Progenitor cell of endocrine pancreas (in vitro differentiated cells): ENCODE data around the gene EGFR. TPM values are rescaled to one million over a fixed set of nuclear protein-coding genes. Genes with fewer than 3 reads are reported as not detected.

Source experiments
- DNase-seq: peaks from one replicate; pipeline ENCODE4 v3.0.0; 2021; ENCODE audit warnings: low spot score; ENCODE audit not compliant: unreplicated experiment
- H3K27ac Mint-ChIP-seq: 2 replicates; pipeline ENCODE4 v1.8.0; 2021; ENCODE audit warnings: mild to moderate bottlenecking, moderate library complexity, mixed read lengths
- H3K27me3 Mint-ChIP-seq: 2 replicates; pipeline ENCODE4 v1.8.0; 2021; ENCODE audit warnings: mixed read lengths
- H3K36me3 Mint-ChIP-seq: 2 replicates; pipeline ENCODE4 v1.8.0; 2022; ENCODE audit warnings: mixed read lengths; ENCODE audit not compliant: insufficient read depth
- H3K4me1 Mint-ChIP-seq: 2 replicates; pipeline ENCODE4 v1.8.0; 2021; ENCODE audit warnings: low read depth, mixed read lengths
- H3K4me3 Mint-ChIP-seq: 2 replicates; pipeline ENCODE4 v1.8.0; 2021; ENCODE audit warnings: low read depth, mild to moderate bottlenecking, moderate library complexity, mixed read lengths
- H3K9me3 Mint-ChIP-seq: 2 replicates; pipeline ENCODE4 v1.8.0; 2021; ENCODE audit warnings: low read depth, mixed read lengths
- CTCF ChIP-seq: fragments of 200-600 bp; sonication (generic); IDR thresholded peaks from one replicate; pipeline ENCODE4 v1.5.0; 2021; ENCODE audit warnings: antibody characterized with exemption, mild to moderate bottlenecking; ENCODE audit not compliant: unreplicated experiment
- total RNA-seq: library from RNA; stranded (reverse); gene quantifications from 2 replicates; pipeline ENCODE4 v1.2.1, GENCODE V29; 2021

Gene EGFR
- total RNA-seq, 1 donor from 2014 or later = 43.8 TPM

GRCh38 chr7:55240418-55241142 is 221.8 kb downstream of the EGFR start:
- Mint-ChIP-seq H3K27me3 (peaks cover 20% of the 10 kb centered on the region), H3K4me3 (no peak overlapping the region), H3K4me1 (no peaks in the 10 kb centered on the region), H3K36me3 (no peaks in the 10 kb centered on the region), H3K27ac (no peak overlapping the region), H3K9me3 (no peaks in the 10 kb centered on the region)
- DNase-seq = no peak
- no peak for TF ChIP-seq CTCF

- no peak for DNase-seq
- H3K9me3 Mint-ChIP-seq = no peaks in the 10 kb centered on the region
- no peaks in the 10 kb centered on the region for H3K36me3 Mint-ChIP-seq
- H3K27me3 Mint-ChIP-seq = peaks cover 12% of the 10 kb centered on the region
- no peaks in the 10 kb centered on the region for H3K4me1 Mint-ChIP-seq
- H3K27ac Mint-ChIP-seq = no peak overlapping the region
- no peak overlapping the region for H3K4me3 Mint-ChIP-seq
- TF ChIP-seq CTCF = no peak
Observed at GRCh38 chr7:55241958-55242357, 223.1 kb downstream of the EGFR start.

GRCh38 chr7:55242613-55243012 is 223.8 kb downstream of the EGFR start:
- no peak for DNase-seq
- Mint-ChIP-seq H3K9me3 (no peaks in the 10 kb centered on the region), H3K27me3 (peaks cover 9% of the 10 kb centered on the region), H3K27ac (no peak overlapping the region), H3K4me1 (no peaks in the 10 kb centered on the region), H3K4me3 (no peak overlapping the region), H3K36me3 (no peaks in the 10 kb centered on the region)
- no peak for TF ChIP-seq CTCF

GRCh38 chr7:55244006-55244745 is 225.4 kb downstream of the EGFR start:
- H3K27ac Mint-ChIP-seq = no peak overlapping the region
- no peak for DNase-seq
- no peak overlapping the region for H3K4me3 Mint-ChIP-seq
- H3K9me3 Mint-ChIP-seq = no peaks in the 10 kb centered on the region
- no peak for TF ChIP-seq CTCF
- no peaks in the 10 kb centered on the region for H3K4me1 Mint-ChIP-seq
- peaks cover 7% of the 10 kb centered on the region for H3K27me3 Mint-ChIP-seq
- H3K36me3 Mint-ChIP-seq = no peaks in the 10 kb centered on the region

GRCh38 chr7:55245271-55245723 is 226.5 kb downstream of the EGFR start:
- Mint-ChIP-seq H3K4me1 (no peaks in the 10 kb centered on the region), H3K36me3 (no peaks in the 10 kb centered on the region), H3K27ac (no peak overlapping the region), H3K4me3 (no peak overlapping the region), H3K27me3 (peaks cover 2% of the 10 kb centered on the region), H3K9me3 (peaks cover under 1% of the 10 kb centered on the region)
- DNase-seq = no peak
- no peak for TF ChIP-seq CTCF
